Astrocyte (in vitro differentiated cells and primary cell): ENCODE measurements around the gene PKNOX2. TPM values are rescaled to one million over a fixed set of nuclear protein-coding genes. Genes with fewer than 3 reads are reported as not detected.
A peak's percentile ranks its signal among the peaks of the same experiment; 100 is the strongest.

ENCODE experiments used
- DNase-seq: peaks from one replicate; pipeline ENCODE4 v3.0.0-alpha.2; 2010; ENCODE audit warnings: low read depth
- FAIRE-seq: peaks from 2 replicates; lab custom pipeline; 2011; peaks lifted over from hg19 to GRCh38; lab: Jason Lieb, UNC
- H2AFZ ChIP-seq: 2 replicates; pipeline ENCODE4 v1.6.0; 2012; ENCODE audit warnings: low read depth, low read length, inconsistent platforms
- H3K27ac ChIP-seq: 2 replicates; pipeline ENCODE4 v1.5.1; 2011; ENCODE audit warnings: low read depth, low read length, inconsistent platforms
- H3K27me3 ChIP-seq: 2 replicates; pipeline ENCODE4 v1.6.0; 2011; ENCODE audit warnings: low read length, inconsistent platforms; ENCODE audit not compliant: insufficient read depth
- H3K36me3 ChIP-seq: 2 replicates; pipeline ENCODE4 v1.5.1; 2011; ENCODE audit warnings: low read length, inconsistent platforms; ENCODE audit not compliant: insufficient read depth
- H3K4me1 ChIP-seq: 2 replicates; pipeline ENCODE4 v1.5.1; 2011; ENCODE audit warnings: low read length, inconsistent platforms; ENCODE audit not compliant: insufficient read depth
- H3K4me2 ChIP-seq: 2 replicates; pipeline ENCODE4 v1.6.0; 2012; ENCODE audit warnings: low read length, inconsistent platforms
- H3K4me3 ChIP-seq: 2 replicates; pipeline ENCODE4 v1.5.1; 2011; ENCODE audit warnings: low read depth, mild to moderate bottlenecking, low read length, inconsistent platforms; ENCODE audit not compliant: insufficient read depth
- H3K79me2 ChIP-seq: 2 replicates; pipeline ENCODE4 v1.6.0; 2012; ENCODE audit warnings: mild to moderate bottlenecking, low read length, inconsistent platforms; ENCODE audit not compliant: insufficient read depth
- H3K9ac ChIP-seq: 2 replicates; pipeline ENCODE4 v1.6.0; 2012; ENCODE audit warnings: mild to moderate bottlenecking, low read length, inconsistent platforms
- H3K9me3 ChIP-seq: 2 replicates; pipeline ENCODE4 v1.5.1; 2012; ENCODE audit warnings: low read depth, mild to moderate bottlenecking, low read length, inconsistent platforms; ENCODE audit not compliant: insufficient read depth
- H4K20me1 ChIP-seq: 2 replicates; pipeline ENCODE4 v1.6.0; 2012; ENCODE audit warnings: low read length, inconsistent platforms; ENCODE audit not compliant: insufficient read depth
- H3K27ac Mint-ChIP-seq: one replicate; pipeline ENCODE4 v1.8.0; 2021; ENCODE audit warnings: mild to moderate bottlenecking, mixed read lengths; ENCODE audit not compliant: unreplicated experiment
- H3K27me3 Mint-ChIP-seq: one replicate; pipeline ENCODE4 v1.8.0; 2021; ENCODE audit warnings: low read depth, mixed read lengths; ENCODE audit not compliant: unreplicated experiment
- H3K36me3 Mint-ChIP-seq: one replicate; pipeline ENCODE4 v1.8.0; 2021; ENCODE audit warnings: low read depth, mixed read lengths; ENCODE audit not compliant: unreplicated experiment
- H3K4me1 Mint-ChIP-seq: one replicate; pipeline ENCODE4 v1.8.0; 2021; ENCODE audit warnings: low read depth, mixed read lengths; ENCODE audit not compliant: unreplicated experiment
- H3K4me3 Mint-ChIP-seq: one replicate; pipeline ENCODE4 v1.8.0; 2021; ENCODE audit warnings: mild to moderate bottlenecking, moderate library complexity, mixed read lengths; ENCODE audit not compliant: unreplicated experiment
- H3K9me3 Mint-ChIP-seq: one replicate; pipeline ENCODE4 v1.8.0; 2021; ENCODE audit warnings: mild to moderate bottlenecking, mixed read lengths; ENCODE audit not compliant: unreplicated experiment
- EZH2 ChIP-seq: IDR thresholded peaks from 2 replicates; pipeline ENCODE4 v1.6.1; 2012; ENCODE audit warnings: mild to moderate bottlenecking, low read length, inconsistent platforms; ENCODE audit not compliant: insufficient read depth
- total RNA-seq: library from RNA; stranded (reverse); gene quantifications from 2 replicates; pipeline ENCODE4 v1.2.1, GENCODE V29; 2021
- TF ChIP-seq, protein P1 (sequence below): IDR thresholded peaks from 2 replicates; pipeline ENCODE4 v1.5.1; 2011; ENCODE audit warnings: low read depth, mild to moderate bottlenecking, inconsistent platforms, low read length, moderate library complexity; ENCODE audit not compliant: insufficient read depth

The PKNOX2 gene
- total RNA-seq, 1 donor from 2014 or later = 53.4 TPM

DNA sequence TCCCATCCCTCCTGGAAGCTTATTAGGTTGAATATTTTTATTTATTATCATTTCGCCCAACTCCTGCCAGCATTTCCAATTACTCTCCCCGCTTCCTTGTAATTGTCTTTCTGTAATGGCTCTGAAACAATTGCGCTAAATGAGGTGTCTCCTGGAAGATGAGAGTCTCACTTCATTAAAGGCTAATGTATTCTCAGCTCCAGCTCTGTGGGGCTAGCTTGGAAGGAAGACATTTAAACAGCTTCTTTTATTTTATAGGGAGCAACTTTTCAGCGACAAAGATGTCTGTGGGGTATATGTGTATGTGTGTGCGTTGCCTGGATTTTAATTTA is 86.6 kb downstream of the PKNOX2 start:
- DNase-seq (no peak), FAIRE-seq (no peak)
- Mint-ChIP-seq H3K27me3 (no peaks in the 10 kb centered on the region), H3K4me3 (no peak overlapping the region), H3K4me1 (peaks cover 37% of the 10 kb centered on the region), H3K27ac (no peak overlapping the region), H3K36me3 (peaks cover 29% of the 10 kb centered on the region), H3K9me3 (no peaks in the 10 kb centered on the region)
- TF ChIP-seq EZH2 = no peak
- TF ChIP-seq, protein P1, sequence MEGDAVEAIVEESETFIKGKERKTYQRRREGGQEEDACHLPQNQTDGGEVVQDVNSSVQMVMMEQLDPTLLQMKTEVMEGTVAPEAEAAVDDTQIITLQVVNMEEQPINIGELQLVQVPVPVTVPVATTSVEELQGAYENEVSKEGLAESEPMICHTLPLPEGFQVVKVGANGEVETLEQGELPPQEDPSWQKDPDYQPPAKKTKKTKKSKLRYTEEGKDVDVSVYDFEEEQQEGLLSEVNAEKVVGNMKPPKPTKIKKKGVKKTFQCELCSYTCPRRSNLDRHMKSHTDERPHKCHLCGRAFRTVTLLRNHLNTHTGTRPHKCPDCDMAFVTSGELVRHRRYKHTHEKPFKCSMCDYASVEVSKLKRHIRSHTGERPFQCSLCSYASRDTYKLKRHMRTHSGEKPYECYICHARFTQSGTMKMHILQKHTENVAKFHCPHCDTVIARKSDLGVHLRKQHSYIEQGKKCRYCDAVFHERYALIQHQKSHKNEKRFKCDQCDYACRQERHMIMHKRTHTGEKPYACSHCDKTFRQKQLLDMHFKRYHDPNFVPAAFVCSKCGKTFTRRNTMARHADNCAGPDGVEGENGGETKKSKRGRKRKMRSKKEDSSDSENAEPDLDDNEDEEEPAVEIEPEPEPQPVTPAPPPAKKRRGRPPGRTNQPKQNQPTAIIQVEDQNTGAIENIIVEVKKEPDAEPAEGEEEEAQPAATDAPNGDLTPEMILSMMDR = no peak
- Histone ChIP-seq H3K4me2 (no peak overlapping the region), H4K20me1 (no peaks in the 10 kb centered on the region), H3K27ac (no peak overlapping the region), H3K9me3 (no peaks in the 10 kb centered on the region), H3K36me3 (no peaks in the 10 kb centered on the region), H3K79me2 (peaks cover 2% of the 10 kb centered on the region), H3K9ac (no peak overlapping the region), H2AFZ (no peak overlapping the region), H3K4me3 (no peak overlapping the region), H3K27me3 (no peaks in the 10 kb centered on the region), H3K4me1 (peaks cover under 1% of the 10 kb centered on the region)

DNA sequence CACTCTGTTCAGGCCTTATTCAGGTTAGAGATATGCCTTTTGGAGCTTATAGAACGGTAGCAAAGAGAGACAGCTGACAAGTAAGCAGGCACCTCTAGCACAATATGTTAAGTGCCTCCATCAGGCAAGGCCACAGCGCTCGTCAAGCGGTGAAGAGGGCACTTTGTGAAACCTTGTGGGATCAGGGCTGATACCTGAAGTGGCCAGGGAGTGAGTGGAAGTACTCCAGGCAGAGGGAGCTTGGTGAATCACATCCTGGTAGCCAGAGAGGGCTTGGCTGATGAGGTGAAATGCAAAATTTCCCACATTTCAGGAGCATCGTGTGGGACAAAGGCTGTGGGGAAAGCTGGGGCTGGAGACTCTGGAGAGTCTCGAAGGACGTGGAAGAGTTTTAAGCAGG is 87.4 kb downstream of the PKNOX2 start:
- Mint-ChIP-seq H3K27ac (peak overlapping the region; percentile 16), H3K36me3 (peaks cover 27% of the 10 kb centered on the region), H3K27me3 (no peaks in the 10 kb centered on the region), H3K4me1 (peaks cover 38% of the 10 kb centered on the region), H3K9me3 (peaks cover 1% of the 10 kb centered on the region), H3K4me3 (no peak overlapping the region)
- FAIRE-seq (no peak), DNase-seq (peak; percentile 37)
- Histone ChIP-seq H3K79me2 (peaks cover 2% of the 10 kb centered on the region), H4K20me1 (no peaks in the 10 kb centered on the region), H3K4me3 (no peak overlapping the region), H3K36me3 (no peaks in the 10 kb centered on the region), H3K9me3 (no peaks in the 10 kb centered on the region), H3K27me3 (no peaks in the 10 kb centered on the region), H3K4me2 (no peak overlapping the region), H3K9ac (no peak overlapping the region), H3K4me1 (peaks cover 8% of the 10 kb centered on the region), H2AFZ (no peak overlapping the region), H3K27ac (no peak overlapping the region)
- TF ChIP-seq EZH2 = no peak
- TF ChIP-seq, protein P1 = no peak

DNA sequence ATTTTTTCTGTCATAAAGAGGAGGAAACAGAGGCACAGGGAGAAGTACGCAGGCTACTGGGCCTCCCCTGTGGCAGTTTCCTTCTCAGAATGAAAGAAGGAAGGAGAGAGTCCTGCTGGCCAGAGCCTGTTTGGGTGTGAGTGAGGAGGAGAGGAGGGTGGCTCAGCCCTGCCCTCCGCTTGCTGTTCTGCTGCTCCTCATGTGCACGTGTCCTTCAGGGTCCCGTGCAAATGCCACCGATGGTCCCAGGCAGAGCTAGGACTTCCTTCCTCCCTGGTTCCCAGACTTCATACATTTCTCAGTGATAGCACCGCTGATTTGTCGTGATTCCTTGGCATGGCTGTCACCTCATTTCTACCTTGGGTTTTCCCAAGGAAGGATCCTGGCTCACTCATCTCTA is 88.7 kb downstream of the PKNOX2 start:
- Mint-ChIP-seq H3K9me3 (peaks cover 1% of the 10 kb centered on the region), H3K4me3 (no peak overlapping the region), H3K27me3 (no peaks in the 10 kb centered on the region), H3K36me3 (peaks cover 28% of the 10 kb centered on the region), H3K4me1 (peaks cover 44% of the 10 kb centered on the region), H3K27ac (no peak overlapping the region)
- no peaks in the 10 kb centered on the region for H3K9me3 ChIP-seq
- peaks cover 2% of the 10 kb centered on the region for H3K79me2 ChIP-seq
- H3K4me3 ChIP-seq = no peak overlapping the region
- no peak overlapping the region for H3K9ac ChIP-seq
- H2AFZ ChIP-seq = no peak overlapping the region
- H3K27ac ChIP-seq = no peak overlapping the region
- no peaks in the 10 kb centered on the region for H4K20me1 ChIP-seq
- no peak for DNase-seq
- TF ChIP-seq EZH2 = no peak
- TF ChIP-seq, protein P1 = no peak
- no peaks in the 10 kb centered on the region for H3K27me3 ChIP-seq
- no peaks in the 10 kb centered on the region for H3K36me3 ChIP-seq
- H3K4me2 ChIP-seq = no peak overlapping the region
- peaks cover 11% of the 10 kb centered on the region for H3K4me1 ChIP-seq
- no peak for FAIRE-seq
